ENCODE data around the gene MMP14.

- TF ChIP-seq GATA3 (IDR thresholded peaks at IDR 0.05; ENCODE audit: low read depth, low read length) (no peak), GATA2 (IDR thresholded peaks at IDR 0.05; ENCODE audit: low read depth, low read length) (no peak)
These were observed 30.5 kb downstream of the MMP14 start for GRCh38 chr14:22866874-22867273.
